HG03460 (cell line): Measurements from ENCODE around the gene TRMT61B.

Source experiments
- ATAC-seq: cut with Tn5 transposase; IDR thresholded peaks from one replicate; pipeline ENCODE4 v1.9.1; 2021; ENCODE audit not compliant: unreplicated experiment

Gene TRMT61B

GRCh38 chr2:28868611-28869010 is 1.5 kb downstream of the TRMT61B start:
- no peak for ATAC-seq

GRCh38 chr2:28855977-28856376 is 14.1 kb downstream of the TRMT61B start:
- no peak for ATAC-seq

- no peak for ATAC-seq
These were observed 14.9 kb downstream of the TRMT61B start for GRCh38 chr2:28855193-28855592.

DNA sequence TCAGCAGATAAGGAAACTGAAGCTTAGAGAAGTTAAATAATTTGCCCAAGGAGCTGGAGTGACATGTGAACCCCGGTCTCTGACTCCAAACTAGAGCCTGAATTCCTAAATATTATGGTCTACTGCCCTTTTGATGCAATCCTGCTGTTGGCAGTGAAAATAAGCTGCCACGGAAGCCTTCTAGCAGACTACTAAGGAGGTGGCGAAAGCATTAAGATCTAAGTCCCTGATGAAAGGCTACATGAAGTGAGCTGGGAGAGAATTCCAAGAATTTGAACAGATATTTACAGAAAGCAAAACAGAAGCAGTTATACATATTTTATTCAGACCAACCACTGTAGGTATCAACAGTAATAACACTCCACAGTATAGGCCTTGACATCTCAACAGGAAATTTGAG is 28.1 kb downstream of the TRMT61B start:
- ATAC-seq = no peak

- ATAC-seq = no peak
These were observed 31.1 kb downstream of the TRMT61B start for GRCh38 chr2:28838971-28839370.

- ATAC-seq = no peak
These were observed 34.3 kb downstream of the TRMT61B start for GRCh38 chr2:28835781-28836180.

DNA sequence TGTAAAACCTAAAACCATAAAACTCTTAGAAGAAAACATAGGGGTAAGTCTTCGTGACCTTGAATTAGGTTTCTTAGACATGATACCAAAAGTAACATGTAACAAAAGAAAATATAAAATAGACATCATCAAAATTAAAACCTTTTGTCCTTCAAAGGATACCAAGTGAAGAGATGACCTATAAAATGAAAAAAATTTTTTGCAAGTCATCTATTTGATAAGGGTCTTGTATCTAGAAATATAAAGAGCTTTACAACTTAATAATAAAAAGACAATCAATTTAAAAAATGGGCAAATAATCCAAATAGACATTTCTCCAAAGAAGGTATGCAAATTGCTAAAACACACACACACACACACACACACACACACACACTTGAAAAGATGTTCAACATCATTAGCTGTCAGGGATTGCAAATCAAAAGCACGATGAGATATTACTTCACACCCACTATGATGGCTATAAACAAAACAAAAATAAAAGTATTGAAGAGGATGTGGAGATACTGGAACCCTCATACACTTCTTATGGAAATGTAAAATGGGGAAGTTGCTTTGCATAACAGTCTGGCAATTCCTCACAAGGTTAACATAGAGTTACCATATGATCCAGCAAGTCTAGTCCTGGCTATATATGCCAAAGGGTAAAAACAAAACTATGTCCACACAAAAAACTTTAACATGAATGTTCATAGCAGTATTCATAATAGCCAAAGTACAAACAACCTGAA is 36.2 kb downstream of the TRMT61B start:
- no peak for ATAC-seq

GRCh38 chr2:28828382-28828781 is 41.7 kb downstream of the TRMT61B start:
- ATAC-seq = no peak

- no peak for ATAC-seq
These were observed 45.2 kb downstream of the TRMT61B start for GRCh38 chr2:28824870-28825269.

- no peak for ATAC-seq
These were observed 45.9 kb downstream of the TRMT61B start for GRCh38 chr2:28824207-28824606.

- no peak for ATAC-seq
These were observed 48.1 kb downstream of the TRMT61B start for GRCh38 chr2:28822036-28822435.

DNA sequence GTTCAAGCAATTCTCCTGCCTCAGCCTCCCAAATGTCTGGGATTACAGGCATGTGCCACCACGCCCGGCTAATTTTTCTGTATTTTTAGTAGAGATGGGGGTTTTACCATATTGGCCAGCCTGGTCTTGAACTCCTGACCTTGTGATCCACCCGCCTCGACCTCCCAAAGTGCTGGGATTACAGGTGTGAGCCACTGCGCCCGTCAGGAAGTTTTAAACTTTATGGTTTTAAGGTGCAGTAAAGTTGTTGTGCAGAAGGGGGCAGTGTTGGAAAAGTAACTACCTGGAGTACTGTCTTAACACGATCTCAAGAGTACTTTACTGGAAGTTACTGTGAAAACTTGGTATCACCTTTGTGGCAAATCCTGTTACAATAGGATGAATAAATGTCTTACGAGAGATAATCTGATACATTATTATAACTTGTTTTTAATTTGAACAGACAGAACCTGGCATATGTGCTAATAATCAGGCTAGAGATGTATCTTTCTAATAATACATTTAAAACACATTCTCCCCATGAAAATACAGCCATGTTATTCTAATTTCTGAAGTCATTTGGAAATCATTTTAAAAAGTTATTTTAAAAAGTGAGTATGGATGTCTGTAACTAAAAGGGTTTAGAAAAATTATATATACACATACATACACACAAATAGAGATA is 48.7 kb downstream of the TRMT61B start:
- ATAC-seq = no peak

DNA sequence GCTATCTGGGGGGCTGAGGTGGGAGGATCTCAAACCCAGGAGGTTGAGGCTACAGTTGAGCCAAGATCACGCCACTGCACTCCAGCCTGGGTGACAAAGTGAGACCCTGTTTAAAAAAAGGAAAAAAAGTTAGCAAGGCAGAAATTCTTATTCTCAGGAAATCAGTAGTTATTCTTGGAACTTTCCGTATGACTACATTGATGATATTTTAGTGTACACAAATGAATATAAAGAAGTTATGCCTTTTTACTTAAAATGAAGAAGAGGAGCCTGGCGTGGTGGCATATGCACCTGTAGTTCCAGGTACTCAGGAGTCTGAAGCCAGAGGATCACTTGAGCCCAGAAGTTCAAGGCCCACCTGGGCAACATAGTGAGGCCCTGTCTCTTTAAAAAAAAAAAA is 52.1 kb downstream of the TRMT61B start:
- ATAC-seq = no peak

DNA sequence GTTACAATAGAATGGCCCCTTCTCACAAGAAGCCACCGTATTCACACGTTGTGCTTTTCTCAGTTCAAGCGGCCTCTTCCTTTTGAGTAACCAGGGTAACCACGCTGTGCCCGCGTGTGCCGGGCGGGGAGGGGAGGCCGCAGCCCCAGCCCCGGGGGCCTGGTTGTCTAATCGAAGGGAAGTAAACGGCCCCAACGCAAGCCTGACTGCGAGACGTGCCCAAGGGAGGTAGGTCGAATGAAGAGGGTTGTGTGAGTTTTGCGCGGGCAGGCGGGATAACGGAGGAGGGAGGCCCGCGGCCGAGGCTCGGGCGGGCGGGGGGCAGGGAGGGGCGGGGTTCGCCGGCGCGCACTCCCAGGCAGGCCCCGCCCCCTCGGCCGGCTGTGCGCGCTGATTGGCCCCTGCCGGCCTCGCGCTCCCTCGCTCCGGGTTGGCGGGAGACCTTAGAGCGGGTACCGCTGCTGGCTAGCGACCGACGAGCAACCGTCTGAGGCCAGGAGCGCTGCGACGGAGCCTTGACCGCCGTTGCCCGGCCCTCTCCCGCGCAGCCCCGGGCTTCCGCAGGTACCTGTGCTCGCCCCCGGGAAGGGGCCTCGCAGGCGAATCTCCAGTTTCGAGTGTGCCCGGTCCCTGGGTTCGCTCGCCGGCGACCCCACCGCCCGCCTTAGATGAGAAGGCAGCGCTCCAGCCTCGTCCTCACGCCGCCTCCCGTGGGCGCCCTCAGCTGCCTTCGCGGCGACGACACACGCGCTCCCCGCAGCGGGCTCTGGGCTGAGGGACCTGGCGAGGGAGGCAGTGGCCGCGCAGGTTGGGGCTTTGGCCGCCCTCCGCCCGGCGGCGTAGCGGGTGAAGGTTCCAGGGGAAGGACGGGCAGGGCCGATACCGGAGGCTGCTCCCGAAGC is 59.5 kb downstream of the TRMT61B start, which contains the start of gene SPDYA:
Gene SPDYA (plus strand): TSS at position 451 of the 902 bp plus-strand sequence. CDS start 5,181 bp downstream, outside the sequence.
- peak; percentile 90 for ATAC-seq

DNA sequence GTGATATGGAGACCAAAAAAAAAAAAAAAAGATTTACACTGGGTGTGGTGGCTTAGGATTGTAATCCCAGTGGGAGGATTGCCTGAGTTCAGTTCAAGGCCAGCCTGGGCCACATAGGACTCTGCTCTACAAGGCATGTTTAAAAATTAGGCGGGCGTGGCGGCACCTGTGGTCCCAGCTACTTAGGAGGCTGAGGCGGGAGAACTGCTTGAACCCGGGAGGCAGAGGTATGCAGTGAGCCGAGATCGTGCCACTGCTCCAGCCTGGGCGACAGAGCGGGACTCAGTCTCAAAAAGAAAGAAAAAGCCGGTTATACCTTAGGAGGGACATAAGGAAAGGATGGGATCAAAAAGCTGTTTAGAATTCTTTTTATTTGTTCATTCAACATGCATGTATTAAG is 60.2 kb downstream of the TRMT61B start:
- no peak for ATAC-seq

- no peak for ATAC-seq
These were observed 67.1 kb downstream of the TRMT61B start for GRCh38 chr2:28802975-28803429.

DNA sequence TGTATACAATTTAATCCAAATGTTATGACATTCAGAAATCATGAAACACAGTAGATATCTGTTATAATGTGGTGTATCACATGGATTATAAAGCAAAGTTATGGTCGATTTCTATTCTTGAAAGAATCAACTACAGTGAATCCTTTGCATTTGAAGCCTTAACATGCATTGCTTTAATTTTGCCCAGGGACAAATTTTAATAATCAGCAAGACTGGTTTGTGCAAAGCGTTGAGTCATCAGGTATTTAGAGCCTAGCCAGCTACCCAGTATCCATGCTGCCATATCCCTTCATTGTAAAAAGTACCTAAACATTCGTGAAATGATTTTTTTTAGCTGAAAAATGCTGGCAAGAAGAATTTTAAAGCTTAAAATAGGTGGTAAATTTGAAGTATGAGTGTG is 68.4 kb downstream of the TRMT61B start:
- no peak for ATAC-seq
